ENCODE measurements around the gene MCTP2.
"Not testable (repeated sequence)": the region's sequence is repeated elsewhere in the genome, so short reads cannot be mapped to it uniquely, and the experiment has no call there.

Gene MCTP2

DNA sequence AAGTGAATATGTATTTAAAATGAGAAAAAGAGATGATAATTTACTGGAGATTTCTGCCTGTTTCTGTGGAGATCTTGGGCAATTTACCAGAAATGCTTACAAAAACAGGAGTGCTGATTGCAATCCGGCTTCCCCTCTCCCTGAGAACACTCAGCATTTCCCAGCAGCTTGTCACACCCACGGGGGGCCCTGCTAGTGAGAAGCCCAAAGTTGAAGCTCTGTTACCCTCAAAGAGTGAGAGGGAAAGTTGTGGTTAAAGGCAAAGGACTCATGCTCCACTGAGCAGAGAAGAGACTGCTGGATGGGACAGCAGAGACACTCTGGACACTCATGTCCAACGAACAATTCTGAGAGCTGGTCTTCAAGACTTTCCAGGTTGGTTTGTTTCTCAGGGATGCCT is 2.9 kb downstream of the MCTP2 start:
- no peak overlapping the region for H3K27ac ChIP-seq (ENCODE audit: low read depth, low read length)

DNA sequence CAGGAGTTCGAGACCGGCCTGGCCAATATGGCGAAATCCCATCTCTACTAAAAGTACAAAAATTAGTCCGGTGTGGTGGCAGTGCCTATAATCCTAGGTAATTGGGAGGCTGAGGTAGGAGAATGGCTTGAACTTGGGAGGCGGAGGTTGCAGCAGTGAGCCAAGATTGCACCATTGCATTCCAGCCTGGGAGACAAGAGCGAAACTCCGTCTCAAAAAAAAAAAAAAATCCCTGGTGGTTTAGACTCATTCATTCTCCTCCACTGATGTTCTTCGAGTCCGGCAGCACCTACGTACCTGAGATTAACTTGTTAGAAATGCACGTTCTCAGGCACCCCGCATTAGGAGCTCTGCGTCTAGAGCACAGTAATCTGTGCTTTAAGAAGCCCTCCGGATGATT is 3.7 kb downstream of the MCTP2 start:
- Histone ChIP-seq H3K9ac (ENCODE audit: low read length in 5 of 5) (no peak overlapping the region), H3K9me3 (ENCODE audit: control insufficient read depth in 5 of 5, low read length in 5 of 5) (no peaks in the 10 kb centered on the region), H3K36me3 (ENCODE audit: control insufficient read depth in 5 of 5, insufficient read depth in 5 of 5, low read length in 5 of 5) (no peaks in the 10 kb centered on the region), H3K4me3 (ENCODE audit: low read depth in 1 of 5, low read length in 5 of 5) (no peak overlapping the region), H3K27ac (ENCODE audit: low read depth, low read length) (no peak overlapping the region), H3K4me1 (ENCODE audit: control insufficient read depth in 5 of 5, insufficient read depth in 5 of 5, low read length in 5 of 5) (peaks cover 0 to 20% (median 18%) of the 10 kb centered on the region in 5 donors), H3K27me3 (ENCODE audit: control insufficient read depth in 5 of 5, insufficient read depth in 4 of 5, low read length in 5 of 5) (peaks cover 0 to 2% (median 0%) of the 10 kb centered on the region in 5 donors)

More for the DNA sequence above, 2.9 kb downstream of the MCTP2 start:
- no peaks in the 10 kb centered on the region for H3K9me3 ChIP-seq (ENCODE audit: control insufficient read depth in 5 of 5, low read length in 5 of 5)
- H3K4me1 ChIP-seq (ENCODE audit: control insufficient read depth in 5 of 5, insufficient read depth in 5 of 5, low read length in 5 of 5) = peaks cover 0 to 25% (median 18%) of the 10 kb centered on the region in 5 donors
- H3K27me3 ChIP-seq (ENCODE audit: control insufficient read depth in 5 of 5, insufficient read depth in 4 of 5, low read length in 5 of 5) = peaks cover 0 to 2% (median 0%) of the 10 kb centered on the region in 5 donors
- H3K4me3 ChIP-seq (ENCODE audit: low read depth in 1 of 5, low read length in 5 of 5) = no peak overlapping the region
- no peak overlapping the region for H3K9ac ChIP-seq (ENCODE audit: low read length in 5 of 5)
- no peaks in the 10 kb centered on the region for H3K36me3 ChIP-seq (ENCODE audit: control insufficient read depth in 5 of 5, insufficient read depth in 5 of 5, low read length in 5 of 5)

DNA sequence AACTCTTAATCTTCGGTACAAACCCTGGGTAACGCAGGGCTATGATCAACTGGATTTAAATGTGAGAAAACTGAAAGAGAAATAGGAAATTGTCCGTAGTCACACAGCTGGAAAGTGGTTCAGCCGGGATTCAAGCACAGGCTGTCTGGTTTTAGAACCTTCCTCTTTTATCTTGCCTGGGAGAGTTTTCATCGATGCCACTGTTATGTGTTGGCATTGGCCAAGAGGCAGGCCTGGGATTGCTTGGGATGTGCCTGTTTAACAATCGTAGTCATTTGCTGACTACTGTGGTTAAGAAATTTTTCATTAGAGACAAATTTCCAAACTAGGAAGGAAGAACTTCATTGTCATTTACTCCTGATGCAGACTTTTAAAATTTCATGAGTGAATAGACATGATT is 4.3 kb downstream of the MCTP2 start:
- H3K27me3 ChIP-seq (ENCODE audit: control insufficient read depth in 5 of 5, insufficient read depth in 4 of 5, low read length in 5 of 5) = peaks cover 0 to 2% (median 0%) of the 10 kb centered on the region in 5 donors
- H3K27ac ChIP-seq (ENCODE audit: low read depth, low read length) = no peak overlapping the region
- no peak overlapping the region for H3K4me3 ChIP-seq (ENCODE audit: low read depth in 1 of 5, low read length in 5 of 5)
- peaks cover 0 to 14% (median 12%) of the 10 kb centered on the region in 5 donors for H3K4me1 ChIP-seq (ENCODE audit: control insufficient read depth in 5 of 5, insufficient read depth in 5 of 5, low read length in 5 of 5)
- H3K36me3 ChIP-seq (ENCODE audit: control insufficient read depth in 5 of 5, insufficient read depth in 5 of 5, low read length in 5 of 5) = no peaks in the 10 kb centered on the region
- H3K9me3 ChIP-seq (ENCODE audit: control insufficient read depth in 5 of 5, low read length in 5 of 5) = no peaks in the 10 kb centered on the region
- no peak overlapping the region for H3K9ac ChIP-seq (ENCODE audit: low read length in 5 of 5)

DNA sequence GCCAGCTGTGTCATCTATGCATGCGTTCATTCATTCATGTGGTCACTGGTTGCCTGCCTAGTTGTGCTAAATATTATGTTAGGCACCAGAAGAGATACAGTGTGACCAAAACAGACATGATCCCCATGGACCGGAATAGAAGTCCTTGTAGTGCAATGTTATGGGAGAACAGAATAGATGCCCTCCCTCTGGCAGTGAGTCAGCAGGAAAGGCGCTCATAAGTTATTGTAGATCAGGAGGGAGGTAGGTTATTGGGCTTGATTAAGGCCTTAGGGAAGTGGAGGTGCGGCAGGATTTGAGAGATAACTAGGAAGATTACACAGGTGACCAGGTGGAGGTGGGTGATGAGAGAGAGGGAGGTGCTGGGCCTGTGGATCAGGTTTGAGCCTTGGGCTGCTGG is 5.2 kb downstream of the MCTP2 start:
- Histone ChIP-seq H3K27me3 (ENCODE audit: control insufficient read depth in 5 of 5, insufficient read depth in 4 of 5, low read length in 5 of 5) (no peaks in the 10 kb centered on the region), H3K9me3 (ENCODE audit: control insufficient read depth in 5 of 5, low read length in 5 of 5) (no peaks in the 10 kb centered on the region), H3K36me3 (ENCODE audit: control insufficient read depth in 5 of 5, insufficient read depth in 5 of 5, low read length in 5 of 5) (no peaks in the 10 kb centered on the region), H3K4me3 (ENCODE audit: low read depth in 1 of 5, low read length in 5 of 5) (no peak overlapping the region), H3K4me1 (ENCODE audit: control insufficient read depth in 5 of 5, insufficient read depth in 5 of 5, low read length in 5 of 5) (peaks cover 0 to 5% (median 4%) of the 10 kb centered on the region in 5 donors), H3K27ac (ENCODE audit: low read depth, low read length) (no peak overlapping the region), H3K9ac (ENCODE audit: low read length in 5 of 5) (no peak overlapping the region)

DNA sequence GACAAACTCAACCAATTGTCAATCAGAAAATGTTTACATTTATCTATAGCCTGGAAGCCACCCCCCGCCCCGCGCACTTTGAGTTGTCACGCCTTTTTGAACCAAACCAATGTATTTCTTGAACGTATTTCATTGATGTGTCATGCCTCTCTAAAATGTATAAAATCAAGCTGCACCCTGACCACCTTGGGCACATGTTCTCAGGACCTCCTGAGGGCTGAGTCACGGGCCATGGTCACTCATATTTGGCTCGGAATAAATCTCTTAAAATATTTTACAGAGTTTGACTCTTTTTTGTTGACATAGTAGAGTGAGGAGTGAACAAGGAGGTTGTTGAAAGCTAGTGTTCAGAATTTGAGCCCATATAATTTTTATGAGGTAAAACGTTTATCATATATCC is 6.5 kb downstream of the MCTP2 start:
- Histone ChIP-seq H3K36me3 (ENCODE audit: control insufficient read depth in 5 of 5, insufficient read depth in 5 of 5, low read length in 5 of 5) (no peaks in the 10 kb centered on the region), H3K9me3 (ENCODE audit: control insufficient read depth in 5 of 5, low read length in 5 of 5) (no peaks in the 10 kb centered on the region), H3K27ac (ENCODE audit: low read depth, low read length) (no peak overlapping the region), H3K9ac (ENCODE audit: low read length in 5 of 5) (no peak overlapping the region), H3K27me3 (ENCODE audit: control insufficient read depth in 5 of 5, insufficient read depth in 4 of 5, low read length in 5 of 5) (no peaks in the 10 kb centered on the region), H3K4me3 (ENCODE audit: low read depth in 1 of 5, low read length in 5 of 5) (no peak overlapping the region), H3K4me1 (ENCODE audit: control insufficient read depth in 5 of 5, insufficient read depth in 5 of 5, low read length in 5 of 5) (no peaks in the 10 kb centered on the region)

DNA sequence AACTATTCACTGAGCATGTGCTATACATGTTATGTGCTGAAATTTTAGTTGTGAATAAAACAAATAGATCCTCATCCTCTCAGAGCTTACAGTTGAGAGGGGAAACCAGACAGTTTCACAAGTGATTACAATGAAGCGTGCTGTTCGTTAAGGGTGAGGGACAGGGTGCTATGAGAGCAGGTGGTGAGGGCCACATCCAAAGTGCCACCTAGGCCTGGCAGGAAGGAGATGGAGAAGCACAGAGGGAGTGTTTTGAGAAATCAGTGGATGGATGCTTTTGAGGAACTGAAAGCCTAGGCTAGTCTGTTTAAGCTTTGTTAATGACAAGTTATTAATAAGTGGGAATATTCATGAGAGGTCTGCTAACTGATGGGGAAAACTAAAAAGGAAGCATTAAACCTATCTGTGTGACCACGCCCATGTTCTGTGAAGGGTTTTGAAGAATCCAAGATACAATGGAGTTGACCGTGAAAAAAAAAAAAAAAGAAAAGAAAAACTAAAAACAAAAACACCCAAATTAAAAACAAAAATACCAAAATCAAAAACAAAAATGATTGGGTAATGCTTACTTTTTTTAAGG is 7.3 kb downstream of the MCTP2 start:
- no peaks in the 10 kb centered on the region for H3K36me3 ChIP-seq (ENCODE audit: control insufficient read depth in 5 of 5, insufficient read depth in 5 of 5, low read length in 5 of 5)

DNA sequence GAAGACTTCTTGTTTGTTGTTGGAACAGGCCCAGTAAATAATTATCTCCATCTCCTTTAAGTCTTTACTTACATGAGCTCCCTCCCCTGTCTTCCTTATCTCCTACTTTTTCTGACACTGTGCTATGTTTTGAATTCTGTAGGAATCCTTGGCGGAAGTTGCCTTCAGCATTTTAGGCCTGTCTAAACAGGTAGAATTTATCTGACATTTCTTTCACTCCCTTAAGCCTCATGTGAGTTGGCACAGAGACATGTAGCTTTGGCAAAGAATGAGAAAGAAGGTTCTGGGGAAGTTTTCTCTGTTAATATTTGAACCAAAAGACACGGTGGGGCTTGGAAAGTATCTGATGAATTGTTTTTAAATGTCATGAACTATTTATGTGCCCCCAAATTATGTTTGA is 8.1 kb downstream of the MCTP2 start:
- no peak overlapping the region for H3K4me3 ChIP-seq (ENCODE audit: low read depth in 1 of 5, low read length in 5 of 5)
- no peaks in the 10 kb centered on the region for H3K9me3 ChIP-seq (ENCODE audit: control insufficient read depth in 5 of 5, low read length in 5 of 5)
- no peak overlapping the region for H3K9ac ChIP-seq (ENCODE audit: low read length in 5 of 5)
- H3K36me3 ChIP-seq (ENCODE audit: control insufficient read depth in 5 of 5, insufficient read depth in 5 of 5, low read length in 5 of 5) = no peaks in the 10 kb centered on the region
- no peaks in the 10 kb centered on the region for H3K4me1 ChIP-seq (ENCODE audit: control insufficient read depth in 5 of 5, insufficient read depth in 5 of 5, low read length in 5 of 5)
- no peaks in the 10 kb centered on the region for H3K27me3 ChIP-seq (ENCODE audit: control insufficient read depth in 5 of 5, insufficient read depth in 4 of 5, low read length in 5 of 5)
- no peak overlapping the region for H3K27ac ChIP-seq (ENCODE audit: low read depth, low read length)

More for the DNA sequence above, 7.3 kb downstream of the MCTP2 start:
- Histone ChIP-seq H3K4me3 (ENCODE audit: low read depth in 1 of 5, low read length in 5 of 5) (no peak overlapping the region), H3K4me1 (ENCODE audit: control insufficient read depth in 5 of 5, insufficient read depth in 5 of 5, low read length in 5 of 5) (no peaks in the 10 kb centered on the region), H3K9ac (ENCODE audit: low read length in 5 of 5) (no peak overlapping the region), H3K27me3 (ENCODE audit: control insufficient read depth in 5 of 5, insufficient read depth in 4 of 5, low read length in 5 of 5) (no peaks in the 10 kb centered on the region), H3K27ac (ENCODE audit: low read depth, low read length) (no peak overlapping the region), H3K9me3 (ENCODE audit: control insufficient read depth in 5 of 5, low read length in 5 of 5) (no peaks in the 10 kb centered on the region)

DNA sequence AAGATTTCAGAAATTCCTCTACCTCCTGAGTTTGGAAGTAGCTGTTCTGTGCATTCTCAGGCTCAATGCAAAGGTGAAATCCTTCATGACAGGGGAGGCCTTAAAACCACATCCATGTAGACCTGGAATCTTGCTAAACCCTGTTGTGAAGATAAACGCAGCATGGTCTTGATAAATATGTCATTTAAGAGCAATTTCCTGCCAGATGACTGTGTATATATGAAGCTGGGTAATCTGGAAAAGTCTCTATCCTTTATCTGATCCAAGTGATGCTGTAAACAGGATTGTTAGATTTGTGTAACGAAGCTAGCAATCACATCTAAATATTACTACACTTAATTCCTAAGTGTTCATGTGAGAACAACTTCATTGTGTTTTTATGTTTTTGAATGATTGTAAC is 9.1 kb downstream of the MCTP2 start:
- Histone ChIP-seq H3K4me3 (ENCODE audit: low read depth in 1 of 5, low read length in 5 of 5) (no peak overlapping the region), H3K27ac (ENCODE audit: low read depth, low read length) (no peak overlapping the region), H3K4me1 (ENCODE audit: control insufficient read depth in 5 of 5, insufficient read depth in 5 of 5, low read length in 5 of 5) (no peaks in the 10 kb centered on the region), H3K27me3 (ENCODE audit: control insufficient read depth in 5 of 5, insufficient read depth in 4 of 5, low read length in 5 of 5) (no peaks in the 10 kb centered on the region), H3K9me3 (ENCODE audit: control insufficient read depth in 5 of 5, low read length in 5 of 5) (no peaks in the 10 kb centered on the region), H3K36me3 (ENCODE audit: control insufficient read depth in 5 of 5, insufficient read depth in 5 of 5, low read length in 5 of 5) (no peaks in the 10 kb centered on the region), H3K9ac (ENCODE audit: low read length in 5 of 5) (no peak overlapping the region)

DNA sequence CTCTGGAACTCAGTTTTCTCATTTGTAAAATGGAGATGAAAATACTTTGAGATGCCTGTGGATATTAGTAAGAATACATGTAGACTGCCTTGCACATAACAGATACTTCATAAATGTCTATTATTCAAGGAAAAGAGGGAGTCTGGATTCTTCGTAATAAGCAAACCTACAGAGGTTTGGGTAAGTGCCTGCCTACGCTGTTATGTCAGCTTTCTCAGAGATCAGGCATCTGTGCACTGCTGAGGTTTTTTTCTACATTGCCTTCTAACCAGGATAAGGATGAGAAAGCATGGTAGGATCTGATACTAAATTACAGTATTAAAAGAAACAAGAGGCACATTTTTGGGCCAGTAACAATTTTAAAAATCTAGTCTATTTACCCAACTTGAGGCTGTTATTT is 10.9 kb downstream of the MCTP2 start:
- no peaks in the 10 kb centered on the region for H3K27me3 ChIP-seq (ENCODE audit: control insufficient read depth in 5 of 5, insufficient read depth in 4 of 5, low read length in 5 of 5)
- no peak overlapping the region for H3K4me3 ChIP-seq (ENCODE audit: low read depth in 1 of 5, low read length in 5 of 5)
- no peaks in the 10 kb centered on the region for H3K9me3 ChIP-seq (ENCODE audit: control insufficient read depth in 5 of 5, low read length in 5 of 5)
- H3K27ac ChIP-seq (ENCODE audit: low read depth, low read length) = no peak overlapping the region
- H3K36me3 ChIP-seq (ENCODE audit: control insufficient read depth in 5 of 5, insufficient read depth in 5 of 5, low read length in 5 of 5) = no peaks in the 10 kb centered on the region
- H3K4me1 ChIP-seq (ENCODE audit: control insufficient read depth in 5 of 5, insufficient read depth in 5 of 5, low read length in 5 of 5) = no peaks in the 10 kb centered on the region
- no peak overlapping the region for H3K9ac ChIP-seq (ENCODE audit: low read length in 5 of 5)

DNA sequence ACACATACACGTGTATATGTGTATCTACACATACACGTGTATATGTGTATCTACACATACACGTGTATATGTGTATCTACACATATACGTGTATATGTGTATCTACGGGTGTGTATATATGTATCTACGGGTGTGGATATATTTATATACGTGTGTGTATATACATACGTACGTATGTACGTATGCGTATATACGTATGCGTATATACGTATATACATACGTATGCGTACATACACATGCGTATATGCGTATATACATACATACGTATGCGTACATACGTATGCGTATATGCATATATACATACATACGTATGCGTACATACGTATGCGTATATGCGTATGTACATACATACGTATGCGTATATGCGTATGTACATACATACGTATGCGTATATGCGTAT is 11.6 kb downstream of the MCTP2 start:
- not testable (repeated sequence) for H3K9ac ChIP-seq (ENCODE audit: low read length in 5 of 5); H3K36me3 ChIP-seq (ENCODE audit: control insufficient read depth in 5 of 5, insufficient read depth in 5 of 5, low read length in 5 of 5); H3K27ac ChIP-seq (ENCODE audit: low read depth, low read length); H3K4me1 ChIP-seq (ENCODE audit: control insufficient read depth in 5 of 5, insufficient read depth in 5 of 5, low read length in 5 of 5); H3K9me3 ChIP-seq (ENCODE audit: control insufficient read depth in 5 of 5, low read length in 5 of 5); H3K27me3 ChIP-seq (ENCODE audit: control insufficient read depth in 5 of 5, insufficient read depth in 4 of 5, low read length in 5 of 5); H3K4me3 ChIP-seq (ENCODE audit: low read depth in 1 of 5, low read length in 5 of 5)

DNA sequence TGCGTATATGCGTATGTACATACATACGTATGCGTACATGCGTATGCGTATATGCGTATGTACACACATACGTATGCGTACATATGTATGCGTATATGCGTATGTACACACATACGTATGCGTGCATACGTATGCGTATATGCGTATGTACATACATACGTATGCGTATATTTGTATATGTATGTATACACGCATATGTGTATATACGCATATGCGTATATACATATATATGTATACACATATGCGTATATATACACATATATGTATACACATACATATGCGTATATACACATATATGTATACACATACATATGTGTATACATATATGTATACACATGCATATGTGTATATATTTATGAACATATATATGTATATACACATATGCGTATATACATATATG is 12.1 kb downstream of the MCTP2 start:
- H3K4me3 ChIP-seq (ENCODE audit: low read depth in 1 of 5, low read length in 5 of 5) = no peak overlapping the region
- H3K9ac ChIP-seq (ENCODE audit: low read length in 5 of 5) = no peak overlapping the region
- no peaks in the 10 kb centered on the region for H3K36me3 ChIP-seq (ENCODE audit: control insufficient read depth in 5 of 5, insufficient read depth in 5 of 5, low read length in 5 of 5)
- H3K4me1 ChIP-seq (ENCODE audit: control insufficient read depth in 5 of 5, insufficient read depth in 5 of 5, low read length in 5 of 5) = no peaks in the 10 kb centered on the region
- no peaks in the 10 kb centered on the region for H3K9me3 ChIP-seq (ENCODE audit: control insufficient read depth in 5 of 5, low read length in 5 of 5)
- H3K27ac ChIP-seq (ENCODE audit: low read depth, low read length) = no peak overlapping the region
- no peaks in the 10 kb centered on the region for H3K27me3 ChIP-seq (ENCODE audit: control insufficient read depth in 5 of 5, insufficient read depth in 4 of 5, low read length in 5 of 5)
